Stimulated activated naive CD8-positive, alpha-beta T cell treated with anti-CD3 and anti-CD28 coated beads, Interleukin-15, Interleukin-2, amounts not matched to agents 100 ng/mL and 50 ng/mL, for 24 hours (primary cell): ENCODE results near the gene EML1.

Experiments
- H3K27ac Mint-ChIP-seq: one replicate; pipeline ENCODE4 v1.8.0; 2021; ENCODE audit warnings: mild to moderate bottlenecking, mixed read lengths
- H3K27me3 Mint-ChIP-seq: one replicate; pipeline ENCODE4 v1.8.0; 2021; ENCODE audit warnings: mixed read lengths
- H3K36me3 Mint-ChIP-seq: one replicate; pipeline ENCODE4 v1.8.0; 2021; ENCODE audit warnings: low read depth, mixed read lengths
- H3K4me1 Mint-ChIP-seq: one replicate; pipeline ENCODE4 v1.8.0; 2021; ENCODE audit warnings: low read depth, mixed read lengths
- H3K4me3 Mint-ChIP-seq: one replicate; pipeline ENCODE4 v1.8.0; 2021; ENCODE audit warnings: mild to moderate bottlenecking, mixed read lengths
- H3K9me3 Mint-ChIP-seq: one replicate; pipeline ENCODE4 v1.8.0; 2021; ENCODE audit warnings: mixed read lengths

EML1 gene

DNA sequence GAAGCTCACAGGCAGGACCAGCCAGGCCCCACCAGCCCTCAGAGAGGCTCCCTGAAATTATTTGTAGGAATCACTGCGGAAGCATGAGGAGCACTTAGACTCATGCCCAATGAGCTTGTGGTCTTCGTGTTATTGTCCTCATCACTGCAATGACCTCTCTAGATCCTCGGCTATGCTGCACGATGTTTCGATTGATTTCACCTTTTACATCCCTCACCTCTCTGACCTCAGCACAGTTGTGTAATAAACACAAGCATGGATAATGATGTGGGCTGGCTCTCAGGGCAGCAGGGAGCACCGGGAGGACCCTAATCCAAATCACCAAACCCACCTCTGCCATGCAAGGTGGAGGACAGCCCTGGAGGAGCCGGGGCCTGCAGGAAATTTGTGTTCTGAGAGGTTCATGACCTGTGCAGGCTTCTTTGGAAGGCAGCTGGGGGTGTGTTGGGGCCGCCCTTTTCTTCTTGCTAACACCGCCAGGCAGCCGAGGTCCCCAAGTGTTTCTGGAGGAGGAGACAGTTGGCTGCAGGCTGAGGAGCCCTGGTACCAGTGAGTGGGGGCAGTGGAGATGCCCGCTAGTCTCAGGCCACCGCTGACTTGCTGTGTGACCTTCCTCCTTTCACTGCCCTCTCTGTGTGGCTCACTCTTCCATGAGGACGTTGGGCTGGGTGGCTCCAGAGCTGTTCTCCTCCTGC lies 29.5 kb upstream of the EML1 start:
- H3K4me1 Mint-ChIP-seq: no peaks in the 10 kb centered on the region
- H3K4me3 Mint-ChIP-seq: no peak overlapping the region
- H3K27ac Mint-ChIP-seq: no peak overlapping the region
- H3K36me3 Mint-ChIP-seq: no peaks in the 10 kb centered on the region
- peaks cover 11% of the 10 kb centered on the region for H3K27me3 Mint-ChIP-seq
- H3K9me3 Mint-ChIP-seq: no peaks in the 10 kb centered on the region

DNA sequence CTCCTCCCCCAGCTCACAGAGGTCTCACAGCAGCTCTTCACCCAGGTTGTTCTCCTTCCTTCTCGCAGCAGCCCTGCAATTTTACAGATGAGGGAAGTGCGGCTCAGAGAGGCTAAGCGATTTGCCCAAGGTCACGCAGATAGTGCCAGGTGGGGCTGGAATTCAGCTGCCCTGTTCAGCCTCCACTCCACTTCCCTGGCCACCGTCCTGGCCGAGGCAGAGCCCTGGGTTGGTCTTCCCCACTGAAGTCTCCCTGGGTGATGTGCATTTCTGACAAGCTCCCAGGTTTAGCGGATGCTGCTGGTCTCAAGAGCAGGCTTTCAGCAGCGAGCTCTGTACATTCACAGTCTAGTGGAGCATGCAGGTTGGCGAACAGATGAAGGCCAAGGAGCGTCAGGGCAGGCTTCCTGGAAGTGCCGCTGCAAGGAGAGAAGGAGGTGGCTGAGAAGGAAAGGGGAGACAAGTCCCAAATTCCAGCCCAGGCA lies 28.9 kb upstream of the EML1 start:
- Mint-ChIP-seq H3K4me1 (no peaks in the 10 kb centered on the region), H3K27me3 (peaks cover 10% of the 10 kb centered on the region), H3K4me3 (no peak overlapping the region), H3K9me3 (no peaks in the 10 kb centered on the region), H3K27ac (no peak overlapping the region), H3K36me3 (no peaks in the 10 kb centered on the region)

DNA sequence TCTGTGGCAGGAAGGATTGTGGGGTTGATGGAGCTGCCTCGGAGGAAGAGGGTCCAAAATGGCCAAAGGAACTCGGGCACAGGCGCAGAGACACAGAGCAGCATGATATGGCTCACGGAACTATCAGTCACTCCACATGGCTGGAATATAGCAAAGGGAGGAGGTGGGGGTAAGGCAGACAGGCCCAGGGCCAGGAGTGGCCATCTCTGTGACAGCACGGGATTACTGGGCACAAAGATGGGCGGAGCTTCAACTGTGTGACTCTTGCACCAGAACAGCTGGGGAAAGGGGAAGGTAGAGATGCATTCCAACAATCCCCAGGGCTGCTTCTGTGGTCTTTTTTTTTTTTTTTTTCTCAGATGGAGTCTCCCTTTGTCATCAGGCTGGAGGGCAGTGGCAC lies 24.8 kb upstream of the EML1 start:
- peaks cover 4% of the 10 kb centered on the region for H3K4me1 Mint-ChIP-seq
- no peaks in the 10 kb centered on the region for H3K36me3 Mint-ChIP-seq
- H3K9me3 Mint-ChIP-seq: no peaks in the 10 kb centered on the region
- H3K4me3 Mint-ChIP-seq: no peak overlapping the region
- H3K27me3 Mint-ChIP-seq: peaks cover 16% of the 10 kb centered on the region
- no peak overlapping the region for H3K27ac Mint-ChIP-seq

DNA sequence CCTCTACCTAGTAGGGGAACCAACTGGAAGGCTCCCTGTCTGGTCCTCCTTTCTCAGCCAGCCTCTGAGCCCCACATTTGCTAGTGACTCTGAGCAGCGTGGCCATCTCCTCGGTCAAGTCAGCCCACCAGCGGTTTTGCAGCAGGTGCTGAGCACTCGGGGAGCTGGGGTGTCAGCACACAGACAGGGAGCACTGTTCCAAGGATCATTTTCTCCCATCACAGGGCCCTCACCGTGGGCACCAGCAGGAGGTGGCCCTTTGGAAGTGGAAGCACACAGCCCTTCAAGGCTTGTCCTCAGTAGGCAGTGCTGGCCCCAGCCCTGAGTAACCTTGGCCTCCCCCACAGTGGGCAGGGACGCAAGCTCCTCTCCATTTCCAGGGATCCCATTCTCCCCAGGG lies 24.1 kb upstream of the EML1 start:
- peaks cover 4% of the 10 kb centered on the region for H3K4me1 Mint-ChIP-seq
- no peak overlapping the region for H3K4me3 Mint-ChIP-seq
- H3K27ac Mint-ChIP-seq: no peak overlapping the region
- no peaks in the 10 kb centered on the region for H3K36me3 Mint-ChIP-seq
- no peaks in the 10 kb centered on the region for H3K9me3 Mint-ChIP-seq
- peaks cover 16% of the 10 kb centered on the region for H3K27me3 Mint-ChIP-seq

DNA sequence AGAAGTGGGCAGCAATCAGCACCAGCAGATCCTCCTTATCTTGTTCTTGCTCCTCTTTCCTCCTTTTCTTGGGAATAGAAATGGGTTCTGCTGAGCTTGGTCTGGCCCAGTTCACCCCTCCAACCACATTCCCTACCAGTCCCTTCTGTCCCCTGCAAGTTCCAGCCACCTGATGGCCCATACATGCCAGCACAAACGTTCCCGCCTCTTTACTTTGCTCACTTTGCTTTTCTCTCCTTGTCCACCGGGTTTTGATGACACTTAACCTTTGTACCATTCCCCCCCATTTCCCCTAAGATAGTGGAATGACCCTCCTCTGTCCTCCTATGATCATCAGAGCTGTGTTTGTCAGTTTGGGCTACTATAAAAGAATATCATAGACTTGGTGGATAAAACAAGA lies 23.4 kb upstream of the EML1 start:
- Mint-ChIP-seq H3K4me3 (no peak overlapping the region), H3K27me3 (peaks cover 16% of the 10 kb centered on the region), H3K27ac (no peak overlapping the region), H3K9me3 (no peaks in the 10 kb centered on the region), H3K4me1 (peaks cover 11% of the 10 kb centered on the region), H3K36me3 (no peaks in the 10 kb centered on the region)

GRCh38 chr14:99772371-99773283 lies 20.6 kb upstream of the EML1 start:
- peaks cover 22% of the 10 kb centered on the region for H3K4me1 Mint-ChIP-seq
- peaks cover 32% of the 10 kb centered on the region for H3K27me3 Mint-ChIP-seq
- H3K36me3 Mint-ChIP-seq: no peaks in the 10 kb centered on the region
- H3K27ac Mint-ChIP-seq: no peak overlapping the region
- H3K9me3 Mint-ChIP-seq: no peaks in the 10 kb centered on the region
- no peak overlapping the region for H3K4me3 Mint-ChIP-seq

DNA sequence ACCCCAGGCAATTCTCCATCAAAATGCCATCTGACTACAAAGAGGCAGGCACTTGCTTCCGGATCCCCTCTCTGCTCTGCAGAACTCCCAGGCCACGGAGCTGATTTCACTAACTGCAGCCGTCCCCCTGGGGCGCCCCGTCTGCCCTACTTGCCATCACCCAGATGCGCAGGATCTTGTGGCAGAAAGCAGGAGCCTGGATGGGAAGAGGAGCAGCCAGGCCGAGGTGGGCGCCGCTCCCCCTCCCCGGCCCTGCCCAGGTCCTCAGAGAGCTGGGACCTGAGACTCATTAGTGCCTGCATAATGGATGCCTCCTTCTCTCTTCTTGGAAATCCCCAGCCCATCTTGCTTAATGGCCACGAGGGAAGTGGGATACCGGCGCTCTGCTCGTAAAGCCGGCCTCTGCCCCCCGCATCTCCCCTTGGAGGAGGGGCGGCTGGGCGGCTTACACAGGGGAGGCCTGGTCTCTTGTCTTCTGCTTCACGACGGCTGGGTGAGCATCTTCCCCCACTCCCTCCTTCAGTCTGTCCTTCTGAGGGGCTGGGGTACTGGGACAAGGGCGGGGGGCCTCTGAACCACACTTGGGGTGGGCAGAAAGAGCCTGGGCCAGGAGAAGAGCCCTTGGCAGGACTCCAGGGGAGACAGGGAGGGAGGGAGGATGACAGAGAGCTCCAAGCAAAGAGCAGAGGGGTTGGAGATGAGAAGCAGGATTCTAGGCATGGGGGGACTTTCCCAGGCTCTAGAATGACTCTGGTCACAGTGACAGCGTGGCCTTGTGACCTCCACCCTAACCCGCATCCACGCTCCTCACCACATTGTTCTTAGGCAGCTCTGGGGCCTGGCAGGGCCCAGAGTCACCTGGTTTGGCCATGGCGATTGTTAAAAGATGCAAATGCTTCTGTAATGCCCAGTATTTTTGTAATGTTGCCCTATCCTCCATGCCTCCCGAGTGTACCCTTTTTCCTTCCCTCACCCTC lies 19.4 kb upstream of the EML1 start:
- Mint-ChIP-seq H3K9me3 (peaks cover 5% of the 10 kb centered on the region), H3K27me3 (peaks cover 38% of the 10 kb centered on the region), H3K4me1 (peaks cover 22% of the 10 kb centered on the region), H3K4me3 (no peak overlapping the region), H3K36me3 (no peaks in the 10 kb centered on the region), H3K27ac (no peak overlapping the region)

DNA sequence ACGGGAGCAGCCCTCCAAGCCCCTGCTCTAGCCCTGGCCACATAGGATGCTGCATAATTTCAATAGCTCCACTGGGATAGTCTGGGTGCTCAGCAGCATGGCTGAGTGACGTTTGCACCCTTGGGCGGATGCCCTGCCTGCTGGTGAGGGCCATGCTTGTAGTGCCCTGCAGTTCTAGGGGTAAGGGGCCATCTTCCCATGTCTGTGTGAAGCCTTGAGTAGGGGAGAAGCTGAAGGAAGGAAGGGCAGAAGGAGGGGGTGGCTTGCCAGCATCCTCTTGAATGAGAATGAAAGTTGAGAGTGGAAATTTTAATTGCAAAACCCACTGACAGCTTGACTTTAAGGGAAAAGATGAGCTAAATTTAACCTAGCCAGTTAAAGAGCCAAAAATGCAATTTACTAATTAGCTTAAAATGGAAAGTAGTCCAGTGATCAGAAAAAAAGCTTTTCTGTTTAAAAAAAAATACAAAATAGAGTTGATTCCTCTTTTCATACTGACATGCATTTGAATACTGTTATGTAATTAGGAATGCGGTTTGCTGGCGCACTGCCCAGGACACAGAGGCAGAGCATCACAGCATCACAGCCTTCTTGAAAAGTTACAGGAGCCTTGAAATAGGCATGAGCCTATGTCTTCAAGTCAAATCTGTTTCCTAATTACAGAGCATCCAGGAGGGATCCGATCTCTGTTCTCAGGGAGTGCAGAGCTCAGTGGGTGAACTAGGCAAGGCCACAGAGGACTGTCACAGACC lies 18.5 kb upstream of the EML1 start:
- Mint-ChIP-seq H3K4me1 (peaks cover 22% of the 10 kb centered on the region), H3K4me3 (peak overlapping the region; percentile 8), H3K27ac (no peak overlapping the region), H3K9me3 (peaks cover 10% of the 10 kb centered on the region), H3K27me3 (peaks cover 46% of the 10 kb centered on the region), H3K36me3 (peaks cover 6% of the 10 kb centered on the region)

GRCh38 chr14:99775351-99775750 lies 17.9 kb upstream of the EML1 start:
- Mint-ChIP-seq H3K4me3 (no peak overlapping the region), H3K9me3 (peaks cover 12% of the 10 kb centered on the region), H3K4me1 (peaks cover 22% of the 10 kb centered on the region), H3K27me3 (peaks cover 41% of the 10 kb centered on the region), H3K36me3 (peaks cover 6% of the 10 kb centered on the region), H3K27ac (no peak overlapping the region)

DNA sequence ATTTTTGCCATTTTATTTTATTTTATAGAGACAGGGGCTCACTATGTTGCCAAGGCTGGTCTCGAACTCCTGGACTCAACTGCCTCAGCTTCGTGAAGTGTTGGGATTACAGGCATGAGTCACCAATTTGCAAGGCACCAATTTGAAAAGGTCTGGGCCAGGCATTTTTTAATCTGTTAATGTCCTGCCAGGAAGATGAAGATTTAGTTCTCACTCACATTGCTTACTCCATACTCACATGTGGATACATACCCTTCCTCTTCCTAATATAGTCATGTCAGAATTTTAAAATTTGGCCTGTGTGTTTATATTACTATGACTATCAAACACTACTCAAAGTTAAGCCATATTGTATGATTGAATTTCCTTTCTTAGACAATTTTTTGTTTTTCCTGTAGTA lies 15.3 kb upstream of the EML1 start:
- Mint-ChIP-seq H3K9me3 (peaks cover 14% of the 10 kb centered on the region), H3K27me3 (peaks cover 49% of the 10 kb centered on the region), H3K4me3 (no peak overlapping the region), H3K4me1 (peaks cover 20% of the 10 kb centered on the region), H3K27ac (no peak overlapping the region), H3K36me3 (peaks cover 6% of the 10 kb centered on the region)

GRCh38 chr14:99779751-99780150 lies 13.5 kb upstream of the EML1 start:
- Mint-ChIP-seq H3K9me3 (peaks cover 14% of the 10 kb centered on the region), H3K27ac (no peak overlapping the region), H3K4me1 (peaks cover 11% of the 10 kb centered on the region), H3K36me3 (peaks cover 6% of the 10 kb centered on the region), H3K27me3 (peaks cover 49% of the 10 kb centered on the region), H3K4me3 (no peak overlapping the region)

GRCh38 chr14:99780690-99781089 lies 12.5 kb upstream of the EML1 start:
- Mint-ChIP-seq H3K4me3 (no peak overlapping the region), H3K27ac (no peak overlapping the region), H3K27me3 (peaks cover 43% of the 10 kb centered on the region), H3K4me1 (peaks cover 1% of the 10 kb centered on the region), H3K9me3 (peaks cover 14% of the 10 kb centered on the region), H3K36me3 (peaks cover 6% of the 10 kb centered on the region)

- no peaks in the 10 kb centered on the region for H3K4me1 Mint-ChIP-seq
- H3K27ac Mint-ChIP-seq: no peak overlapping the region
- no peak overlapping the region for H3K4me3 Mint-ChIP-seq
- peaks cover 14% of the 10 kb centered on the region for H3K9me3 Mint-ChIP-seq
- peaks cover 45% of the 10 kb centered on the region for H3K27me3 Mint-ChIP-seq
- peaks cover 6% of the 10 kb centered on the region for H3K36me3 Mint-ChIP-seq
Observed at GRCh38 chr14:99781091-99781490, 12.1 kb upstream of the EML1 start.
